Occipital lobe (tissue), 2 donors: ENCODE data around the gene IRAK3. TPM values are rescaled to one million over a fixed set of nuclear protein-coding genes. Genes with fewer than 3 reads are reported as not detected.

Experiments
- DNase-seq: peaks from one replicate; lab custom pipeline; 2025; lab: John Stamatoyannopoulos, UW
- total RNA-seq: library from RNA; depleted of rRNA; stranded (reverse); fragments of >200 nt; gene quantifications from one replicate; pipeline ENCODE4 v1.2.3, GENCODE V29; 2014

The IRAK3 gene
- total RNA-seq, 1 donor from 2014 or later, result 5.5 TPM

- no peak for DNase-seq
These were observed 62.0 kb downstream of the IRAK3 start for GRCh38 chr12:66251049-66251448.

- no peak for DNase-seq
These were observed 63.8 kb downstream of the IRAK3 start for GRCh38 chr12:66252771-66253170.

GRCh38 chr12:66255737-66256136 lies 66.7 kb downstream of the IRAK3 start:
- no peak for DNase-seq

- DNase-seq, result no peak
These were observed 69.0 kb downstream of the IRAK3 start for GRCh38 chr12:66258011-66258410.

- no peak for DNase-seq
These were observed 73.7 kb downstream of the IRAK3 start for GRCh38 chr12:66262737-66263136.

GRCh38 chr12:66268562-66268961 lies 79.5 kb downstream of the IRAK3 start:
- no peak for DNase-seq

GRCh38 chr12:66269142-66269541 lies 80.1 kb downstream of the IRAK3 start:
- no peak for DNase-seq

GRCh38 chr12:66269757-66270383 lies 80.9 kb downstream of the IRAK3 start:
- DNase-seq, result no peak

- DNase-seq, result no peak
These were observed 81.6 kb downstream of the IRAK3 start for GRCh38 chr12:66270613-66271012.

- DNase-seq, result no peak
These were observed 83.6 kb downstream of the IRAK3 start for GRCh38 chr12:66272650-66273049.

- DNase-seq, result no peak
These were observed 84.1 kb downstream of the IRAK3 start for GRCh38 chr12:66273147-66273546.

- DNase-seq, result no peak
These were observed 86.0 kb downstream of the IRAK3 start for GRCh38 chr12:66275040-66275439.

GRCh38 chr12:66279123-66279712 lies 90.2 kb downstream of the IRAK3 start:
- DNase-seq, result no peak

GRCh38 chr12:66280561-66280960 lies 91.5 kb downstream of the IRAK3 start:
- no peak for DNase-seq

- DNase-seq, result no peak
These were observed 93.2 kb downstream of the IRAK3 start for GRCh38 chr12:66282244-66282643.

- DNase-seq, result no peak
These were observed 98.3 kb downstream of the IRAK3 start for GRCh38 chr12:66287275-66287674.

- no peak for DNase-seq
These were observed 99.1 kb downstream of the IRAK3 start for GRCh38 chr12:66288121-66288520.

- no peak for DNase-seq
These were observed 100.5 kb downstream of the IRAK3 start for GRCh38 chr12:66289485-66289884.

GRCh38 chr12:66290716-66291200 lies 101.7 kb downstream of the IRAK3 start:
- DNase-seq, result no peak

GRCh38 chr12:66296176-66296683 lies 107.2 kb downstream of the IRAK3 start:
- no peak for DNase-seq

GRCh38 chr12:66297080-66297479 lies 108.1 kb downstream of the IRAK3 start:
- DNase-seq, result no peak

GRCh38 chr12:66297923-66298322 lies 108.9 kb downstream of the IRAK3 start:
- no peak for DNase-seq
